WI38 (cell line): ENCODE results near the gene SMAD3.

ENCODE experiments used
- H3K4me3 ChIP-seq: 2 replicates; pipeline ENCODE4 v1.5.1; 2011; ENCODE audit warnings: low read depth, mild to moderate bottlenecking, control low read depth, low read length
- TF ChIP-seq, protein P1 (sequence below): IDR thresholded peaks from 2 replicates; pipeline ENCODE4 v1.5.1; 2012; ENCODE audit warnings: low read depth, mild to moderate bottlenecking, control low read depth, low read length

The SMAD3 gene

DNA sequence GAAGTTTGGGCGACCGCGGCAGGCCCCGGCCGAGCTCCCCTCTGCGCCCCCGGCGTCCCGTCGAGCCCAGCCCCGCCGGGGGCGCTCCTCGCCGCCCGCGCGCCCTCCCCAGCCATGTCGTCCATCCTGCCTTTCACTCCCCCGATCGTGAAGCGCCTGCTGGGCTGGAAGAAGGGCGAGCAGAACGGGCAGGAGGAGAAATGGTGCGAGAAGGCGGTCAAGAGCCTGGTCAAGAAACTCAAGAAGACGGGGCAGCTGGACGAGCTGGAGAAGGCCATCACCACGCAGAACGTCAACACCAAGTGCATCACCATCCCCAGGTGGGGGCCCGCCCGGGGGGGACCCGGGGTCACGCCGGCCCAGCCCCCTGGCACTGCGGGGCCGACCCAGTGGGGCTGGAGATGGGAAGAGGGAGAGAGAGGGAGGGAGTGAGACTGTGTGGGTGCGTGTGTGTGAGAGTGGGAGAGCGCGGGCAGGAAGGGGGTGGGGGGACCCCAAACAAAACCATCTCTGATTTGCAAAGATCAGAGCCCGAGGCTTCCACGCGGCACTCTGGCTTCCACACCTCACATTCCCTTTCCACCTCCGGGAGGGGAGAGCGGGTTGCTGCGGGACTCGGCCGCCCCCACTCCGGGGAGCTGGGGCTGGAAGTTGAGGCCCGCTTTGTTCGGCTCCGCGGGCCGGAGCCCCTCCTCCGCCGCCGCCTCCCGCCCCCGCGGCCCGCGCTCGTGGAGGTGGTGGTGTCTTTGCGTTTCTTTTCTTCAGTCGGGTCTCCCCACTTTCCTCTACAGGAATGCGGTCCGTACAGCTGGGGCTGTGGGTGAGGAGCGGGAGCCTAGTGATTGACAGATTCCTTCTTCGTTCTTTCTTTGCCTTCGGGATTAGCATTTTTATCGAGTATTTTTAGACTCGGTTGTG lies 898 bp downstream of the SMAD3 start:
- peak overlapping the region; percentile 100 for H3K4me3 ChIP-seq
- TF ChIP-seq, protein P1, sequence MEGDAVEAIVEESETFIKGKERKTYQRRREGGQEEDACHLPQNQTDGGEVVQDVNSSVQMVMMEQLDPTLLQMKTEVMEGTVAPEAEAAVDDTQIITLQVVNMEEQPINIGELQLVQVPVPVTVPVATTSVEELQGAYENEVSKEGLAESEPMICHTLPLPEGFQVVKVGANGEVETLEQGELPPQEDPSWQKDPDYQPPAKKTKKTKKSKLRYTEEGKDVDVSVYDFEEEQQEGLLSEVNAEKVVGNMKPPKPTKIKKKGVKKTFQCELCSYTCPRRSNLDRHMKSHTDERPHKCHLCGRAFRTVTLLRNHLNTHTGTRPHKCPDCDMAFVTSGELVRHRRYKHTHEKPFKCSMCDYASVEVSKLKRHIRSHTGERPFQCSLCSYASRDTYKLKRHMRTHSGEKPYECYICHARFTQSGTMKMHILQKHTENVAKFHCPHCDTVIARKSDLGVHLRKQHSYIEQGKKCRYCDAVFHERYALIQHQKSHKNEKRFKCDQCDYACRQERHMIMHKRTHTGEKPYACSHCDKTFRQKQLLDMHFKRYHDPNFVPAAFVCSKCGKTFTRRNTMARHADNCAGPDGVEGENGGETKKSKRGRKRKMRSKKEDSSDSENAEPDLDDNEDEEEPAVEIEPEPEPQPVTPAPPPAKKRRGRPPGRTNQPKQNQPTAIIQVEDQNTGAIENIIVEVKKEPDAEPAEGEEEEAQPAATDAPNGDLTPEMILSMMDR = no peak

DNA sequence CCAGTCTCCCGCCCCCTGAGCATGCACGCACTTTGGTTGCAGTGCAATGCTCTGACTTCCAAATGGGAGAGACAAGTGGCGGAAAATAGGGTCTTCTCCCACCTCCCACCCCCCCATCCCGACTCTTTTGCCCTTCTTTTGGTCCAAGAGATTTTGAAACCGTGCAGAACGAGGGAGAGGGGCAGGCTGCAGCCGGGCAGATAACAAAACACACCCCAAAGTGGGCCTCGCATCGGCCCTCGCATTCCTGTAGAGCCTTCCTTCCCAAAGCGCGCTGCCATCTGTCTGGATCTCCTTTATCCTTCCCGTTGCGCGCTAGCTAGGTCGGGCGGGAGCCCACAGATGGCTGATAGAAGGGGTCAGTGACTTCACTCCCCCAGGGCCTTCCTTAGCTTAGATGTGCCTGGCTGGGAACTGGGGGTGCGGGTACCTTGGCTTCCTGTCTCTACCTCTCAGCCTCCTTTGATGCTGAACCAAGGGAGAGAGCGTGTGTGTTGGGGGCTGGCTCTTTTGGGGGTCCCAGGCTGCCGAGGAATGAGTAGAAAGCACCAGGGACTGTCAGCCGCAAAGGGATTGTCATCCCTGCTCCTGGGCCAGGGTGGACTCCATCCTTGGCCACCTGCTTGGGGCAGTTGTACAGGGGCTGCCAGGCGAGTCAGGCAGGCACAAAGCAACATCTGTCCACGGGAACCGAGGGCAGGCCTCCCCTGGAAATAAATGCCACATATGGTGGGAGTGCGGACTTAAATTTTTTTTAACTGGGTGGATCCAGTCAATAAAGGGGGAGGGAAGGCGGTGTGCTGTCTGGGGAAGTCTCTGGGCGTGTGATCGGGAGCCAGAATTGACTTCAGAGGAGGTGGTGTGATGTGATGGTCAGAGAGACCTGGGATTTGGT lies 1.8 kb downstream of the SMAD3 start:
- TF ChIP-seq, protein P1 = no peak
- H3K4me3 ChIP-seq = peak overlapping the region; percentile 100

DNA sequence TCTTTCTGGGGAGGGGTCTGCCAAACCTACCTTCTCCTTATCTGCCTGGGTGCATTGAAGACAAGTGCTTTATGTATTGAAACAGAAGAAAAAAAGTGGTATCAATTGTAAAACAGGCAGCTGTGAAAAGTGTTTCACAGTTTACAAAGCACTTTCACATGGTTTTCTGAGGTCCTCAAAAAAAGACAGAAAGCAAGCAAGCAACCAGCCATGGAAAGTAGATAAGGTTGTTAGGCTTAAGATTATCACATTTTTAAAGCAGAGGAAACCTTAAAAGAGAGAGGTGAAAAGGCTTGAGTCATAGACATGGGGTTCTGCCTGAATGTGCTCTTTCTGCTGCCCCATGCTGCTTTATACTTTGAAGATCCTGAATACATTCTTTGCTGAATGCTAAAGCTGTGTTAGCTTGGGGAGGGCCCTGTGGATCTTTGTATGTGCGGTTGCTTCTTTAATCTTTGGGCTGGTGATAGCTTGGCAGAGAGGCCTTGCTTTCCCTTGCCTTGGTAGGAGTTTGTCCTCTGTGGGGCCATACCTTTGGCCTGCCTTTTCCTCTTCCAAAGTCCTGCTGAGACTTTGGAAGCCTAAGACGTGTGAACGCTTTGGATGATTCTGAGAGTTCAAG lies 2.6 kb downstream of the SMAD3 start:
- TF ChIP-seq, protein P1 = no peak
- peak overlapping the region; percentile 100 for H3K4me3 ChIP-seq

DNA sequence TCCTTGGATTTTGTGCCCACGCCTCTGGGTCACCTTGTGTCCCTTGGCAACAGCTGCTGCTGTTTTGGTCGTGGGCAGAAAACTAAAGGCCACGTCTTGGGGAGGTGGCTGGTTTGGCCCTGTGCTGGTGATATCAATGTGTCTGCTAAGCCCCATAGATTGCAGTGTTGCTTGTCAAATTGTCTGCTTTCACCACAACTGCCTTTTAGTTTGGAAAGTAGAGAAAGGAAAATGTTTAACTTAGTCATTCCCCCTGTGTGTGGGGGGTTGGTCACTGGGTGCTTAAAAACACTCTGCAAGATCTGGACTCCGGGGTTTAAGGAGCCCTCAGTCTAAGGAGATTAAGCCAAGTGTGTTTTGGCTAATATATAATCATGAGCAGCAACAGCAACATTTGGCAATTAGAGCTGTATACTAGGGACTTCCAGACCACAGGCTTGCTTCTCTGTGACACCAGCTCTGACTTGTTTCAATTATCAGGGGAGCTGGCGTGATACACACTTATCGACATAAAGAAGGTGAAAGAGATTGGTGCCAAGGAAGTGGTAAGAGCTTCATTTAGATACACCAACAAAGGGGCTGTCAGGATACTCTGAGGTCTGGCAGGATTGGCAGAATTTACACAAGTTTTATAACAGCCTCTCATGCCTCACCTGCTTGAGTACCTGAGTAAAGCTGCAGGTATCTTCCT lies 3.5 kb downstream of the SMAD3 start:
- H3K4me3 ChIP-seq = peak overlapping the region; percentile 100
- TF ChIP-seq, protein P1 = no peak

DNA sequence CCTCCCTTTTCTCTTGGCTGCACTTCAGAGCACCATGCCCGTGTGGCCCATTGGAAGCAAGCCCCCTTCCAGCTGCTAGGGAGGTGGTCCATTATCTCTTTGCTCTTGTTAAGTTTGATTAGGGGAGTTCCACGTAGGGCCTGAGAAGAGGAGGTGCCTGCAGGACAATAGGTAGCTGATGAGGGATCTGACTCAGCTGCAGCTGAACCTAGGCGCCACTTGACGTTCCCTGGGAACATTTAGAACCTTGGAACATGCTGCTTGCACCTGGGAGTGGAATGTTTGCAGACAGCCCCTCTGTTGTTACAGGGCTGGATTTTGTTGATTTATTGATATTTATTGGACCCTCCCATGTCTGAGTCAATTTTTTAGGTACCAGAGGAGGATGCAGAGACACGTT lies 4.7 kb downstream of the SMAD3 start:
- TF ChIP-seq, protein P1 = no peak

DNA sequence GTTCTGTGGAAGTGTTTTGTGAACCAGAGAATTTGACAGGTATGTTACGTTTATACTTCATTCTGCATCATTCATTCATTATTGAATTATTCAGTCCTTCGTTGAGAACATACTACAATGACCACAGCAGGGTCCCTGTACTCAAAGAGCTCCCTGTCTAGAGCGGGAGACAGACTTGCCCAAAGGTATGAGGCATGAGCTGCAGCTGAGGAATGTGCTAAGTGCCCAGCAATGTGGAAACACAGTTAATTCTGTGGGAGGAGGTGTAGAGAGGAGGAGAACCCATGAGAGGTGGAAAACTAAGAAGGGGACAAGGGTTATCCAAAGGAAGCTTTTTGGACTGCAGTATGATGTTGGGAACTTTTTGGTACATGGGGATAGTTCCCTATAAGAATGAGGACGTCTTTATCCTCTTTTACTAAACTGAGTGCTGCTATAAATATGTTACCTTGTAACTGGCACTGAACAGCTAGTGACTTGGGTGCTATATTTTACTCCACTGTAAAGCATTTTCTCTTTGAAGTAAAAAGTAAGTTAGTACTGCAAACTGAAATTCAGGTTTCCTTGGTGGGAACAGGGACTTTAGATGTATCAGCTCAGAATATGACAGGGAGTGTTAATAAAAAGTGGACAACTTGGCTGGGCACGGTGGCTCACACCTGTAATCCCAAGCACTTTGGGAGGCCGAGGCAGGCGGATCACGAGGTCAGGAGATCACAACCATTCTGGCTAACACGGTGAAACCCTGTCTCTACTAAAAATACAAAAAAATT lies 5.7 kb downstream of the SMAD3 start:
- H3K4me3 ChIP-seq = no peak overlapping the region

More for the DNA sequence above, 4.7 kb downstream of the SMAD3 start:
- peak overlapping the region; percentile 41 for H3K4me3 ChIP-seq

More for the DNA sequence above, 5.7 kb downstream of the SMAD3 start:
- TF ChIP-seq, protein P1 = no peak
